ENCODE results near the gene TAOK3. TPM values are rescaled to one million over a fixed set of nuclear protein-coding genes. Genes with fewer than 3 reads are reported as not detected.
"Not testable (repeated sequence)": the region's sequence is repeated elsewhere in the genome, so short reads cannot be mapped to it uniquely, and the experiment has no call there.

Gene TAOK3
- total RNA-seq, 1 experiment from 2014 or later, result 17.7 TPM

DNA sequence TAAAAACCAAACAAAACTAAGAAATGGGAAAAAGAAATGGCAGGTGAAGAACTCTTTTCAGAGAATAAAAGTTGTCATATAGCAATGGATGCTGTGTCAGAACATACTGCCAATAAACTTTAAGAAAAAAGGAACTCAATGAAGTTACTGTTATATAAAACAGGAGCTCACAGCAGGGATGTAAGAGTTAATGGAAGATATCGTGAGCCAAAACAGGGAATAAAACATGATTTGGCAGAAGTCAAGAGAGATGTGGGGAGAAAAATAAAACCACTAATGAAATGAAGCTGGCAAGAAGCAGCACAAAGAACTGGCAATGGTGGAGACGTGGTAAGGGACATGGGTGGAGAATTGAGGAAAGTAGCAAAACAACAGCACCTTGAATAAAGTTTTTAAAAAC is 61.0 kb downstream of the TAOK3 start:
- intact Hi-C loops (cut with micrococcal nuclease; ENCODE audit: unreplicated experiment), result no loop called here
- CTCF ChIA-PET, result no interaction called here
- DNase-seq, result no peak
- Mint-ChIP-seq H3K4me1 (ENCODE audit: low read depth, unreplicated experiment) (no peaks in the 10 kb centered on the region), H3K4me3 (ENCODE audit: unreplicated experiment) (no peak overlapping the region), H3K27ac (ENCODE audit: unreplicated experiment) (no peak overlapping the region), H3K36me3 (ENCODE audit: insufficient read depth, unreplicated experiment) (no peaks in the 10 kb centered on the region), H3K9me3 (ENCODE audit: unreplicated experiment) (no peaks in the 10 kb centered on the region), H3K27me3 (ENCODE audit: insufficient read depth, unreplicated experiment) (no peaks in the 10 kb centered on the region)
- Histone ChIP-seq H3K36me3 (ENCODE audit: control insufficient read depth, insufficient read depth, low read length) (no peaks in the 10 kb centered on the region), H3K4me3 (ENCODE audit: low read depth, low read length) (no peak overlapping the region), H3K27me3 (replicated peaks; ENCODE audit: control insufficient read depth, insufficient read depth, low read length) (no peaks in the 10 kb centered on the region), H3K4me1 (no peaks in the 10 kb centered on the region), H3K9me3 (no peaks in the 10 kb centered on the region)
- POLR2A ChIA-PET, result no interaction called here
- no TSS peak for BruUV-seq (replicated peaks)
- TF ChIP-seq, protein P1, sequence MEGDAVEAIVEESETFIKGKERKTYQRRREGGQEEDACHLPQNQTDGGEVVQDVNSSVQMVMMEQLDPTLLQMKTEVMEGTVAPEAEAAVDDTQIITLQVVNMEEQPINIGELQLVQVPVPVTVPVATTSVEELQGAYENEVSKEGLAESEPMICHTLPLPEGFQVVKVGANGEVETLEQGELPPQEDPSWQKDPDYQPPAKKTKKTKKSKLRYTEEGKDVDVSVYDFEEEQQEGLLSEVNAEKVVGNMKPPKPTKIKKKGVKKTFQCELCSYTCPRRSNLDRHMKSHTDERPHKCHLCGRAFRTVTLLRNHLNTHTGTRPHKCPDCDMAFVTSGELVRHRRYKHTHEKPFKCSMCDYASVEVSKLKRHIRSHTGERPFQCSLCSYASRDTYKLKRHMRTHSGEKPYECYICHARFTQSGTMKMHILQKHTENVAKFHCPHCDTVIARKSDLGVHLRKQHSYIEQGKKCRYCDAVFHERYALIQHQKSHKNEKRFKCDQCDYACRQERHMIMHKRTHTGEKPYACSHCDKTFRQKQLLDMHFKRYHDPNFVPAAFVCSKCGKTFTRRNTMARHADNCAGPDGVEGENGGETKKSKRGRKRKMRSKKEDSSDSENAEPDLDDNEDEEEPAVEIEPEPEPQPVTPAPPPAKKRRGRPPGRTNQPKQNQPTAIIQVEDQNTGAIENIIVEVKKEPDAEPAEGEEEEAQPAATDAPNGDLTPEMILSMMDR (IDR thresholded peaks at IDR 0.05; ENCODE audit: insufficient read depth in 1 of 2, low read depth in 1 of 2, low read length in 1 of 2, severe bottlenecking in 1 of 2, unreplicated experiment in 1 of 2), result no peak

DNA sequence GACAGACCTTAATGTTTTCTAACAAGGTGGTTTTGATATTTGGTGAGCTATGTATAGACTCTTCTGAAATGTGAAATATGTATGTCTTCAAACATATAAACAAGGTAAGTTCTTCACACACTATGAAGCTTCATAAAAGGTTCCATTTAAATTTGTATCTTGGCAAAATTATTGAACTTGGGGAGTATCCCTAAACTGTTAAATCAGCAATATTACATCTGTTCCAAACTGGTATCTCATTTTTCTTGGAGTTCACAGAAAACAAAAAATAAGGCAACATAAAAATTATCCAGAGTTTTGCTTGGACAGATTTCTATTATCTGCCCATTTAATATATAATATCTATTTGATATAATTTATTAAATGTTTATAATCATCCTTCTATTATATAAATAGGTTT is 62.4 kb downstream of the TAOK3 start:
- ChIA-PET CTCF (interaction anchor here (0.5 kb wide), 1 partner anchor 12 kb away, joined by 3 read pairs; no protein-coding TSS in a partner anchor), POLR2A (no interaction called here)
- Histone ChIP-seq H3K4me1 (no peaks in the 10 kb centered on the region), H3K9me3 (no peaks in the 10 kb centered on the region), H3K27me3 (replicated peaks; ENCODE audit: control insufficient read depth, insufficient read depth, low read length) (no peaks in the 10 kb centered on the region), H3K36me3 (ENCODE audit: control insufficient read depth, insufficient read depth, low read length) (no peaks in the 10 kb centered on the region), H3K4me3 (ENCODE audit: low read depth, low read length) (no peak overlapping the region)
- Mint-ChIP-seq H3K36me3 (ENCODE audit: insufficient read depth, unreplicated experiment) (no peaks in the 10 kb centered on the region), H3K9me3 (ENCODE audit: unreplicated experiment) (no peaks in the 10 kb centered on the region), H3K4me1 (ENCODE audit: low read depth, unreplicated experiment) (no peaks in the 10 kb centered on the region), H3K4me3 (ENCODE audit: unreplicated experiment) (no peak overlapping the region), H3K27me3 (ENCODE audit: insufficient read depth, unreplicated experiment) (no peaks in the 10 kb centered on the region), H3K27ac (ENCODE audit: unreplicated experiment) (no peak overlapping the region)
- DNase-seq, result no peak
- no TSS peak for BruUV-seq (replicated peaks)
- intact Hi-C loops (cut with micrococcal nuclease; ENCODE audit: unreplicated experiment), result no loop called here
- TF ChIP-seq, protein P1 (IDR thresholded peaks at IDR 0.05; ENCODE audit: insufficient read depth in 1 of 2, low read depth in 1 of 2, low read length in 1 of 2, severe bottlenecking in 1 of 2, unreplicated experiment in 1 of 2), result no peak

DNA sequence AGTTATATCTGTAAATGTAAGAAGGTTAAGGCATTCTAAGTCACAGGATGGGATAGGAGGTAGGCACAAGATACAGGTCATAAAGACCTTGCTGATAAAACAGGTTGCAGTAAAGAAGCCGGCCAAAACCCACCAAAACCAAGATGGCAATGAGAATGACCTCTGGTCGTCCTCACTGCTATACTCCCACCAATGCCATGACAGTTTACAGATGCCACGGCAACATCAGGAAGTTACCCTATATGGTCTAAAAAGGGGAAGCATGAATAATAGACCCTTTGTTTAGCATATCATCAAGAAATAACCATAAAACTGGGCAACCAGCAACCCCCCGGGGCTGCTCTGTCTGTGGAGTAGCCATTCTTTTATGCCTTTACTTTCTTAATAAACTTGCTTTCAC is 64.7 kb downstream of the TAOK3 start:
- DNase-seq; H3K9me3 ChIP-seq; BruUV-seq (replicated peaks); H3K4me1 ChIP-seq; H3K4me1 Mint-ChIP-seq (ENCODE audit: low read depth, unreplicated experiment); H3K4me3 ChIP-seq (ENCODE audit: low read depth, low read length); H3K9me3 Mint-ChIP-seq (ENCODE audit: unreplicated experiment); intact Hi-C loops (cut with micrococcal nuclease; ENCODE audit: unreplicated experiment); H3K27me3 Mint-ChIP-seq (ENCODE audit: insufficient read depth, unreplicated experiment); H3K27ac Mint-ChIP-seq (ENCODE audit: unreplicated experiment); H3K4me3 Mint-ChIP-seq (ENCODE audit: unreplicated experiment); CTCF ChIA-PET; H3K36me3 ChIP-seq (ENCODE audit: control insufficient read depth, insufficient read depth, low read length); H3K36me3 Mint-ChIP-seq (ENCODE audit: insufficient read depth, unreplicated experiment); H3K27me3 ChIP-seq (replicated peaks; ENCODE audit: control insufficient read depth, insufficient read depth, low read length): not testable (repeated sequence)
- POLR2A ChIA-PET, result interaction anchor here (0.6 kb wide), 1 partner anchor 331 kb away, joined by 3 read pairs; no protein-coding TSS in a partner anchor
